GM19467 (cell line): ENCODE results near the gene ZFAND2A.
"Not testable (repeated sequence)": the region's sequence is repeated elsewhere in the genome, so short reads cannot be mapped to it uniquely, and the experiment has no call there.

ENCODE experiments used
- ATAC-seq: cut with Tn5 transposase; IDR thresholded peaks from one replicate; pipeline ENCODE4 v1.9.1; 2021; ENCODE audit warnings: mild to moderate bottlenecking, moderate library complexity; ENCODE audit not compliant: unreplicated experiment

The ZFAND2A gene

GRCh38 chr7:1175967-1176851 is 16.2 kb upstream of the ZFAND2A start:
- no peak for ATAC-seq

GRCh38 chr7:1175597-1175966 is 15.6 kb upstream of the ZFAND2A start:
- ATAC-seq: no peak

GRCh38 chr7:1174881-1175596 is 15.0 kb upstream of the ZFAND2A start:
- ATAC-seq: no peak

GRCh38 chr7:1174002-1174401 is 14.0 kb upstream of the ZFAND2A start:
- no peak for ATAC-seq

GRCh38 chr7:1172666-1173523 is 12.9 kb upstream of the ZFAND2A start:
- ATAC-seq: no peak

GRCh38 chr7:1171516-1171915 is 11.5 kb upstream of the ZFAND2A start:
- not testable (repeated sequence) for ATAC-seq

- ATAC-seq: no peak
Measured at GRCh38 chr7:1170741-1171501, 10.9 kb upstream of the ZFAND2A start.

- peak; percentile 84 for ATAC-seq
Measured at GRCh38 chr7:1169409-1170368, 9.7 kb upstream of the ZFAND2A start.

- no peak for ATAC-seq
Measured at GRCh38 chr7:1168422-1168821, 8.4 kb upstream of the ZFAND2A start.

- no peak for ATAC-seq
Measured at GRCh38 chr7:1164436-1164835, 4.4 kb upstream of the ZFAND2A start.

GRCh38 chr7:1163121-1163520 is 3.1 kb upstream of the ZFAND2A start:
- no peak for ATAC-seq

GRCh38 chr7:1160670-1161021 is 650 bp upstream of the ZFAND2A start:
- no peak for ATAC-seq

- not testable (repeated sequence) for ATAC-seq
Measured at GRCh38 chr7:1159231-1159630, 765 bp downstream of the ZFAND2A start.

GRCh38 chr7:1158203-1159126 is 1.5 kb downstream of the ZFAND2A start:
- ATAC-seq: no peak

GRCh38 chr7:1156782-1157535 is 3.0 kb downstream of the ZFAND2A start:
- no peak for ATAC-seq

- not testable (repeated sequence) for ATAC-seq
Measured at GRCh38 chr7:1155818-1156781, 3.9 kb downstream of the ZFAND2A start.
